LNCaP clone FGC (cell line): ENCODE data around the gene PTPN14.
"Not testable (repeated sequence)": the region's sequence is repeated elsewhere in the genome, so short reads cannot be mapped to it uniquely, and the experiment has no call there.

Experiments
- DNase-seq: peaks from one replicate; pipeline ENCODE4 v3.0.0-alpha.2; 2011; ENCODE audit warnings: low read depth
- H3K4me3 ChIP-seq: 2 replicates; pipeline ENCODE4 v1.5.1; 2011; ENCODE audit warnings: mild to moderate bottlenecking, low read depth, low read length, control low read depth
- CTCF ChIP-seq: IDR thresholded peaks from 2 replicates; pipeline ENCODE4 v1.5.1; 2012; ENCODE audit warnings: mild to moderate bottlenecking; ENCODE audit not compliant: control insufficient read depth, insufficient read depth; ENCODE audit errors: extremely low read depth

The PTPN14 gene

GRCh38 chr1:214499732-214500131, 51.7 kb downstream of the PTPN14 start:
- H3K4me3 ChIP-seq = no peak overlapping the region
- DNase-seq = no peak
- no peak for TF ChIP-seq CTCF

- no peak overlapping the region for H3K4me3 ChIP-seq
- DNase-seq = no peak
- no peak for TF ChIP-seq CTCF
Measured at GRCh38 chr1:214498021-214498420, 53.4 kb downstream of the PTPN14 start.

GRCh38 chr1:214496126-214496525, 55.3 kb downstream of the PTPN14 start:
- no peak for TF ChIP-seq CTCF
- DNase-seq = no peak
- H3K4me3 ChIP-seq = no peak overlapping the region

GRCh38 chr1:214494706-214495105, 56.7 kb downstream of the PTPN14 start:
- DNase-seq = no peak
- no peak for TF ChIP-seq CTCF

GRCh38 chr1:214494179-214494578, 57.2 kb downstream of the PTPN14 start:
- not testable (repeated sequence) for DNase-seq, H3K4me3 ChIP-seq

More at GRCh38 chr1:214494706-214495105, 56.7 kb downstream of the PTPN14 start:
- no peak overlapping the region for H3K4me3 ChIP-seq

GRCh38 chr1:214493126-214493796, 58.1 kb downstream of the PTPN14 start:
- no peak for DNase-seq
- TF ChIP-seq CTCF = no peak
- H3K4me3 ChIP-seq = no peak overlapping the region

GRCh38 chr1:214492401-214493075, 58.9 kb downstream of the PTPN14 start:
- no peak for TF ChIP-seq CTCF
- no peak for DNase-seq
- no peak overlapping the region for H3K4me3 ChIP-seq
